ENCODE results near the gene COL23A1.
"Not testable (repeated sequence)": the region's sequence is repeated elsewhere in the genome, so short reads cannot be mapped to it uniquely, and the experiment has no call there.

Gene COL23A1

GRCh38 chr5:178378527-178379484, 211.4 kb downstream of the COL23A1 start:
- DNase-seq (ENCODE audit: low spot score), result no peak

DNA sequence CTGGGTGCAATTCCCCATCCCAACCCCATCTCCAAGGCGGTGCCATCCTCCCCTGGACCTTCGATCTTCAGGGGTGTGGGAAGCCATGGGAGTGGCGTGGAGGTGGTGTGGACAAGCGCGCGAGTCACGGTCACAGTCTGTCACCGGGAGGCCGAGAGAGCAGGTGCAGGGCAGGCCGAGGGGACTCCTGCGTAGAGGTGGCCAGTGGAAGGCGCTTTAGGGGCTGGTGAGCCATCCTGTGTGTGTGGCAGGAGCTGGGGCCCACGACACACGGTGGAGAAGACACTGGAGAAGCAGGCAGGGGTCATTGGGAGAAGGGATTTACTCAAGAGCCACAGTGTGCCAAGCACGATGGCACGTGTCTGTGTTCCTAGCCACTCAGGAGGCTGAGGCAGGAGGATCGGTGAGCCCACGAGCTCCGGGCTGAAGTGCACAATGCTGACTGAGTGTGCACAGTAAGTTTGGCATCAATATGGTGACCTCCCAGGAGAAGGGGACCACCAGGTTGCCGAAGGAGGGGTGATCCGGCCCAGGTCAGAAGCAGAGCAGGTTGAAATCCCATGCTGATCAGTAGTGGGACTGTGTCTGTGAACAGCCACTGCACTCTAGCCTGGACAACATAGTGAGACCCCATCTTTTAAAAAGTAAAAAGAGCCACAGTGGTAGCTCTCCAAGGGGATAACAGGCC, 212.5 kb downstream of the COL23A1 start:
- no peak for DNase-seq (ENCODE audit: low spot score)

GRCh38 chr5:178376921-178377582, 213.1 kb downstream of the COL23A1 start:
- DNase-seq (ENCODE audit: low spot score), result no peak

- no peak for DNase-seq (ENCODE audit: low spot score)
Observed at GRCh38 chr5:178375348-178375747, 214.8 kb downstream of the COL23A1 start.

- no peak for DNase-seq (ENCODE audit: low spot score)
Observed at GRCh38 chr5:178373711-178374110, 216.5 kb downstream of the COL23A1 start.

DNA sequence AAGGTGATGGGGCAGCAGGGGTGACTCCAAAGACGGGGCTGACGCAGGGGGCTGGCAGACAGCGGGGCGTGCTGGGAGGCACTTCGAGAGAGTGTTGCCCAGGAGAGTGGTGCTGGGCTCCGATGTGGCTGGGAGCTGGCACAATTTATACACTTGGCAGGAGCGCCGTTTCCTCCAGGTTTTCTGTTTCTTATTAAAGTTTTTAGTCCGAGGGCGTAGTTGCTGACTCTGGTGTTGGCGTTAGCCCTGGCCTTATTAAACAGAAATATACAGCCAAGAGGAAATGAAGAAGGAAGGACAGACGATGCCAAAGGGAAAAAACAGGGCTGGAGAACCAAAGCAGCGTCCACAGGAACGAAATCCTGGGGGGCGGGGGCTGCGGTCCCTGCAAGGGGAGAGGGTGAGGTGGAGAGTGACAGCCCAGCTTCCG, 218.0 kb downstream of the COL23A1 start:
- DNase-seq (ENCODE audit: low spot score), result no peak

DNA sequence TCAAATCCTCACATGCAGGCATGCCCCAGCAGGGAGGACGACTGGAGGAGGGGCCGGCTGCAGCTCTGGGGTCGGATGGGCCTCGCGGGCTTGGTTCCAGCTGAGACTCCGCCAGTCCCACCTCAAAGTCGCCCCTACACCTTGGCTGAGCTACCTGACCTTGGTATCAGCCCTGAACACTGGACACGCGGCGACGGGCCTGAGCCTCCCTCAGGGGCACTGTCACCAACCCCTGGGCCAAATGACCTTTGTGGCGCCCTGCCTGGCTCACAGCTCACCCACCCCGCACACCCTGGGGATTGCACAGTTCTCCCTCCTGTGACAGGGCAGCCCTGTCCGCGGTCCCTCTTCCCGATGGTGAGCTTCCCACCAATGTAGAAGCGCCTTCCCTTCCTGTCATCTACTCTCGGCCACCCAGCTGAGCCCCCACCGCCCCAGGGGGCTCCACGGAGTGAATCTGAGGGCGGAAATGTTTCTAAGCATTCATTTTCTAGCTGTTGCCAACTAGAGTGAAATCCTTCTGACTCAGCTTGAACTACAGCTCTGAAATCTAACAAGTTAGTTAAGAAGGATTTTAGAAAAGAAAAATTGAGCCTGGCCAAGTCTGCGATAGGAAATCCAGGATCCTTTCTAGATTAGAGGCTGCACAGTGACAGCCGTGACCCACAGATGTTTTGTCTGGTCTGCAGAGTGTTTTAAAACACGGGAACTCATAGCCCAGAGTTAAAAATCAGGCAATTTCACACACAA, 218.7 kb downstream of the COL23A1 start:
- DNase-seq (ENCODE audit: low spot score), result no peak

DNA sequence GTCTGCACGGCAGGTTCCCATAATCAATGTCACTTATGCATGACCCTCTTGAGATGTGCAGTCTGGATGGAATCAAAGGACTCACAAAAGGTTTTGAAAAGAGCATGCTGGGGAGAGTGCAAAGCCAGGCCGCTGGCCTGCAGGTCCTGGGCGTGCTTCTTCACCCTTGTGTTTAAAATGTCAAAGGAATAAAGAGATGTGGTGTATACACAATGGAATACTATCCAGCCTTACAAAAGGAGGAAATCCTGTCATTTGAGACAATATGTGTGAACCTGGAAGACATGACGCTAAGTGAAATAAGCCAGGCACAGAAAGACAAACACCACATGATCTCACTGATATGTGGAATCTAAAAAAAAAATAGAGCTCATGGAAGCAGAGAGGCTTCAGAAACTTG, 220.1 kb downstream of the COL23A1 start:
- DNase-seq (ENCODE audit: low spot score), result no peak

- DNase-seq (ENCODE audit: low spot score), result not testable (repeated sequence)
Observed at GRCh38 chr5:178369469-178369868, 220.7 kb downstream of the COL23A1 start.

GRCh38 chr5:178368716-178369300, 221.4 kb downstream of the COL23A1 start:
- no peak for DNase-seq (ENCODE audit: low spot score)

- no peak for DNase-seq (ENCODE audit: low spot score)
Observed at GRCh38 chr5:178368274-178368673, 221.9 kb downstream of the COL23A1 start.

DNA sequence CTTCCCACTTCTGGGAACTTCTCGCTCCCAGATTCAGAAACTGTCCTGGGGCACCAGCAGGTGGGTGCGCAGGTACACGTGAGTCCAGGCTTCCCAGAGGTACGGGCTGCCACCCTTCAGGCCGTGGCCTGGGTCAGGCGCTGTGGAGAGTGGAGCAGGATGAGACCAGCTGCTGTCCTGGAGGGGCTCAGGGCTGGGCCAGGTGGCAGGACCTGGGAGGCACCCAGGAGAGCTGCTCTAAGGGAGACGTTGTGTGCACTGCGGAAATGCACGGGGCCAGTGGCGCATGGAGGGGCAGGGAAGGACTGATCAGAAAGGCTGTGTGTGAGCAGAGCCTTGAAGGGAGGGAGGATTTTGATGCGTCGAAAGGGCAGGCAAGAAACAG, 222.5 kb downstream of the COL23A1 start:
- no peak for DNase-seq (ENCODE audit: low spot score)

DNA sequence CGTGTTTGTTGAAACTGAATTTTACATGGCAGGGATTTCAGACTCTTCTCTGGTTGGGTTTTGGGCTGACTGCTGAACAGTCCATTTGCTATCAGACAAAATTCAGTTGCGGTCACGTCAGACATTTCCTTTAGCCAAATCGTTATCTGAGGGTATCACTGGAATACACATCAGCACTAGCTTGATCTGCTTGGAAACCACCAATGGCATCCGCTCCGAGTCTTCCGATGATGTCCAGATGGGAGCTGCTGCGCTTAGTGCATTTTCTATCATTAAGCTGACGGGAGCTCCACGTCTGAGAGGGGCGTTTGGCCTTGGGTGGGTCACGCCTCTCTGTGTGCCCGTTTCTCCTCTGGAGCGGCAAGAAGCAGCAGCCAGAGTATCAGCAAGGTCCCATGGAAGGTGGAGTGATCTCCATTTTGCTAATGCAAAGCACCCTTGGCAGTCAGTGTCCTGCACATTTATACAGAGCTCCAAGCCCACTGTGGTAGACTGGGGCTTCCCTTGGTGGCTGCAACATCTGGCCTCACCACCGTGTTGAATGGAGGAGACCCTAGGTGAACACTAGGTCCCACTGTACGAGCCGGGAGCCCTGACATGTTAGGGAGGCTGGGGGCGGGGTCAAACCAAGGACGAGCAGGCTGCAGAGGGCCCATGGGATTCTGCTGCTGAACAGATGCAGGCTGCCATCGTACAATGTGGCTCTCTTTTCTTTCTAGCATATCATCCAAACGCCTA, 223.0 kb downstream of the COL23A1 start:
- no peak for DNase-seq (ENCODE audit: low spot score)

GRCh38 chr5:178365501-178366440, 224.4 kb downstream of the COL23A1 start:
- DNase-seq (ENCODE audit: low spot score), result no peak

DNA sequence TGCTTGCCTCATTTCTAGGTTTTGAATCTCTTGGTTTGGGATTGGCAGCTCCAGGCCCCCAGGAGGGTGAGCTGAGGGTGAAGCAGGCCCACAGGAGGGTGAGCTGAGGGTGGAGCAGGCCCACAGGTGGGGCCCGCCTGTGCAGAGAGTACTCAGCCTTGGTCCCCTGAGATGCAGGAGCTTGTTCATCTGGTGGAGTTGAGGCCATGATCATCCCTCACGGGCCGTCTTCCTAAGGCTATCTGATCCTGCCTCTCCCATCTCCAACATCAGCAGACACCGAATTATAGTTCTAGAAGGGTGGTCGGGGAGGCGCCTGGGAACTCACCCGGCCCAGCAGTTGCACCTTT, 225.9 kb downstream of the COL23A1 start:
- DNase-seq (ENCODE audit: low spot score), result no peak

DNA sequence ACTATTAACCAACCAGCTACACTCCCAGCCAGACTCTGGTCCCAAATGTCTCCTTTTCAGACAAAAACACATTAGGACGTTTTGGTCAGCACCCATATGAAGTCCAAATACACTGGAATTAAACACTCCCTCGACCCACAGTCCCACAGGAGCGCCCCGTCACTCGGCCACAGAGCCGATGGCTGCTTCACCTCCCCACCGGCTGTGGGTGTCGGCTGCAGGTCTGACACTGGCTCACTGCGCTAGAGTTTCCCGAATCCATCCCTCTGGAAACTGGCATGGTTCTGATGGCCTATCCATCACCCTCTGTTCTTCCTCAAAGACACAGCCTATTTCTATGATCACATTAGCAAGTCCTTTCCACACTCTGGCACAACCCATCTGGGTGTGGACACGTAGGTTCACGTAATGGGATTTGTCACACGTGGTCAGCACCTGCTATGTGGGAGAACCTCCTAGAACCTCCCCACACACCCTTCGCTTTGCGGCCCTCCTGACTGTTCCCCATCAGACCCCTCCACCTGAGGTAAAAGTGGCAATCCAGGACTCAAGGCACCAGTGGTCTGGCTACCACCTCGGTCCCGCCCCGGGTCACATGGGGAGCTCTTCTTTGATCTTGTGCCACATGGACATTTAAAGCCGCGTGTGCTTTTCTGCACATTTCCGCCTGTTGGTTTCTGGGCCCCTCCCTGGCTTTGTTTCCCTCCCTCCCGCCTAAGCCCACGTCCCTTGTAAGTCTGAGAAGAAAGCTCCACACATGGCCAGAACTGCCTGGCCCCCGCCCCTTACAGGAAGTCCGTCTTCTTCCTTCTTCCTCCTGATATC, 226.5 kb downstream of the COL23A1 start:
- DNase-seq (ENCODE audit: low spot score), result no peak

DNA sequence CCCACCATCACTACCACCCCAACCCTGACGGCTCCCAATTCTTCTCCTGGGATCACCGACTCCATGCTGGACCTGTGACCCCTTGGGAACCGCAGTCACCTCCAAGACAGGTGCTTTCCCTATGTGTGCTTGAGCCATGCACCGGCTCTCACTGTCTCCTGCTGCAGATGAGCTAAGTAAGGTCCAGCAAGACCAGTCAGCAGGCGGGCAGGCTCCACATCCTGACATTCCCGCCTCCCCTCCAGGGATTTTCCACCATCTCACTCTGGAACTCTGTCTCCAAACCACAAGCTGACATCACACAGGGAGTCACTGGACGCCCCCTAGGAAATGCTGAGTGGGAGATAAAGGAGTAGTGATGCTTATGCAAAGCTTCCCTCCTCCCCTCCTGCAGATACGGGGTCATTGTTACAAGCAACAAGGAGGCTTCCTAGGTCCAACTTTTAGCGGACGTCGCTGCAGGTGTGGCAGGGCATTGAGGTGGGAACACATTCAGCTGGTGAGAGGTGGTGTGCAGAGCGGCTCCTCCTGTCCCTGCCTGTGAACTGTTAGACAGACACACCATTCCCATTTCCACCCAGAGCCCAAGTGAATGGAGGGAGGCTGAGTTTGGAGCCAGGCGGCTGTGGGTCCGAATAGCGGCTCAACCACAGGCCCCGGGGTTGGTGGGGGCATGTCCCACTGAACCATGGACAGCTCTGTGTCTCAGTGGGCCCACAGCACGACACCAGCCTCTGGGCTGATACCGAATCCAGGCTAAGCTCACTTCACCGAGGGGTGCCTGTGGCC, 228.3 kb downstream of the COL23A1 start:
- no peak for DNase-seq (ENCODE audit: low spot score)

DNA sequence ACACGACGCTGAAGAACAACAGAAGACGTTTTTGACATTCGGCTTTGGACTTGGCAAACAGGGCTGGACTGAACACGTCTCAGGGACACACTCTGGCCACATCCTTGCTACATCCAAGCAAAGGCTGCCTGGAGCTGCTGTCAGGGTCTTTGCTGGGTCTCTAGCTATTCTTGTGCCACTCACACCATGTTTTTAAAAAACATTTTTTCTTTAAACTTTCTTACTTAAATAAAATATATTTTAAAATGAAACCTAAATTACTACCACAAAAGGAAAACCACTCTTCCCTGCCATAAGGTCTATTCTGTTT, 229.3 kb downstream of the COL23A1 start:
- DNase-seq (ENCODE audit: low spot score), result no peak
